HCT116 (cell line): ENCODE measurements around the gene UBE2G2. TPM values are rescaled to one million over a fixed set of nuclear protein-coding genes. Genes with fewer than 3 reads are reported as not detected.

Experiments
- ATAC-seq: fragments of 200-7000 bp; cut with Tn5 transposase; 2 replicates; pipeline ENCODE4 v1.9.1; 2020; ENCODE audit warnings: mild to moderate bottlenecking, moderate library complexity
- BruUV-seq: library from RNA; stranded (reverse); fragments of 400-500 nt; replicated peaks from 2 replicates; lab custom pipeline; 2021; lab: Mats Ljungman, UMichigan
- CTCF ChIA-PET: fragments of 300-600 bp; sonication (Branson Sonifier 250); formaldehyde crosslinking; loops from one replicate; lab custom pipeline; 2021; ENCODE audit warnings: antibody characterized with exemption; lab: Charles Lee
- POLR2A ChIA-PET: fragments of 300-600, 350-600 bp; sonication (Branson Sonifier 250); formaldehyde crosslinking; loops from one replicate; lab custom pipeline; 2021; ENCODE audit warnings: antibody characterized with exemption; lab: Charles Lee
- RAD21 ChIA-PET, 2 experiments: fragments of 300-600 bp; sonication (Branson Sonifier 250); formaldehyde crosslinking; loops; one replicate each; lab custom pipeline; 2023; ENCODE audit warnings: low total read pairs in 2 of 2; ENCODE audit not compliant: uncharacterized antibody in 2 of 2, unreplicated experiment in 2 of 2, low non-redundant PET in 1 of 2; lab: Charles Lee
- DNase-seq: peaks from one replicate; pipeline ENCODE4 v3.0.0-alpha.2; 2010; ENCODE audit warnings: low read depth, low spot score
- H2AFZ ChIP-seq: fragments of 200-600 bp; shearing (Covaris generic), sonication (generic); 2 replicates; pipeline ENCODE4 v1.6.1; 2017; ENCODE audit warnings: low read depth, mixed run types, mixed read lengths, antibody characterized with exemption, low read length; ENCODE audit not compliant: poor library complexity, severe bottlenecking
- H3K27ac ChIP-seq: 2 replicates; pipeline ENCODE4 v1.5.1; 2012; ENCODE audit warnings: low read depth, low read length
- H3K27me3 ChIP-seq: fragments of 200-600 bp; sonication (generic); 2 replicates; pipeline ENCODE4 v1.6.1; 2016; ENCODE audit warnings: mixed run types, low read length, mixed read lengths; ENCODE audit not compliant: insufficient read depth
- H3K36me3 ChIP-seq, 2 experiments: fragments of 200-500 bp in 1 of 2; fragments of 200-600 bp in 1 of 2; sonication (Bioruptor generic) in 1 of 2; sonication (generic) in 1 of 2; 2 replicates each; pipeline versions ENCODE4 v1.5.1 to v1.6.1; 2014 to 2016; ENCODE audit warnings: low read length in 2 of 2, inconsistent platforms in 1 of 2, mixed read lengths in 1 of 2, mixed run types in 1 of 2; ENCODE audit not compliant: insufficient read depth in 2 of 2, control insufficient read depth in 1 of 2
- H3K4me1 ChIP-seq, 2 experiments: fragments of 200-600 bp in 1 of 2; sonication (generic) in 1 of 2; 2 replicates each; pipeline versions ENCODE4 v1.5.1 to v1.6.1; 2012 to 2017; ENCODE audit warnings: low read length in 2 of 2, inconsistent platforms in 1 of 2, mild to moderate bottlenecking in 1 of 2, mixed read lengths in 1 of 2, mixed run types in 1 of 2, moderate library complexity in 1 of 2; ENCODE audit not compliant: insufficient read depth in 2 of 2, control insufficient read depth in 1 of 2
- H3K4me2 ChIP-seq: fragments of 200-600 bp; sonication (generic); 2 replicates; pipeline ENCODE4 v1.6.1; 2017; ENCODE audit warnings: mixed run types, low read length, mixed read lengths
- H3K4me3 ChIP-seq, 2 experiments: fragments of 200-600 bp in 1 of 2; sonication (generic) in 1 of 2; replicated peaks in 1 of 2; 2 replicates each; pipeline ENCODE4 v1.5.1; 2011 to 2016; ENCODE audit warnings: low read length in 2 of 2, control low read depth in 1 of 2, low read depth in 1 of 2, mild to moderate bottlenecking in 1 of 2, mixed read lengths in 1 of 2, mixed run types in 1 of 2
- H3K79me2 ChIP-seq: fragments of 200-600 bp; sonication (generic); 2 replicates; pipeline ENCODE4 v1.6.1; 2017; ENCODE audit warnings: mild to moderate bottlenecking, mixed run types, low read length, moderate library complexity, mixed read lengths; ENCODE audit not compliant: insufficient read depth
- H3K9ac ChIP-seq: fragments of 200-600 bp; sonication (generic); 2 replicates; pipeline ENCODE4 v1.6.1; 2016; ENCODE audit warnings: low read length, mixed read lengths
- H3K9me2 ChIP-seq: fragments of 200-600 bp; sonication (generic), shearing (Covaris generic); 2 replicates; pipeline ENCODE4 v1.6.1; 2017; ENCODE audit warnings: mixed run types, mild to moderate bottlenecking, moderate library complexity; ENCODE audit not compliant: insufficient read depth
- H3K9me3 ChIP-seq, 2 experiments: fragments of 200-500 bp in 1 of 2; fragments of 200-600 bp in 1 of 2; sonication (Bioruptor generic) in 1 of 2; sonication (generic) in 1 of 2; 2 replicates each; pipeline ENCODE4 v1.6.1; 2014 to 2017; ENCODE audit warnings: low read length in 2 of 2, mixed read lengths in 2 of 2, inconsistent platforms in 1 of 2, low read depth in 1 of 2, mild to moderate bottlenecking in 1 of 2, mixed run types in 1 of 2, moderate library complexity in 1 of 2; ENCODE audit not compliant: control insufficient read depth in 1 of 2, insufficient read depth in 1 of 2
- H4K20me1 ChIP-seq: fragments of 200-600 bp; sonication (generic), shearing (Covaris generic); 2 replicates; pipeline ENCODE4 v1.6.1; 2017; ENCODE audit warnings: mixed run types, mild to moderate bottlenecking, moderate library complexity; ENCODE audit not compliant: insufficient read depth
- EGR1 ChIP-seq: IDR thresholded peaks from 2 replicates; pipeline ENCODE4 v1.6.1; 2012; ENCODE audit warnings: low read depth
- EZH2 ChIP-seq: fragments of 200-600 bp; sonication (generic); IDR thresholded peaks from 2 replicates; pipeline ENCODE4 v1.6.1; 2017; ENCODE audit warnings: antibody characterized with exemption, mixed run types
- EZH2phosphoT487 ChIP-seq: fragments of 200-600 bp; IDR thresholded peaks from 2 replicates; pipeline ENCODE4 v1.6.1; 2018; ENCODE audit warnings: antibody characterized with exemption, borderline replicate concordance
- FOSL1 ChIP-seq: IDR thresholded peaks from 2 replicates; pipeline ENCODE4 v1.6.1; 2012; ENCODE audit warnings: low read depth
- JUND ChIP-seq: IDR thresholded peaks from 2 replicates; pipeline ENCODE4 v1.6.1; 2012
- RAD21 ChIP-seq: IDR thresholded peaks from 2 replicates; pipeline ENCODE4 v1.6.1; 2012; ENCODE audit warnings: low read depth, mild to moderate bottlenecking
- REST ChIP-seq: IDR thresholded peaks from 2 replicates; pipeline ENCODE4 v1.6.1; 2012; ENCODE audit warnings: low read depth
- SIN3A ChIP-seq: IDR thresholded peaks from 2 replicates; pipeline ENCODE4 v1.6.1; 2012; ENCODE audit warnings: low read depth
- SP1 ChIP-seq: IDR thresholded peaks from 2 replicates; pipeline ENCODE4 v1.6.1; 2012; ENCODE audit warnings: low read depth
- TCF7L2 ChIP-seq: IDR thresholded peaks from 2 replicates; pipeline ENCODE4 v1.7.0; 2011; ENCODE audit warnings: borderline replicate concordance, inconsistent platforms; ENCODE audit not compliant: insufficient read depth, insufficient read length; ENCODE audit errors: extremely low read depth
- intact Hi-C: fragments of 100-400 bp; cut with micrococcal nuclease; formaldehyde crosslinking; loops from 2 replicates; pipeline ENCODE4 v1.10.0; 2022
- total RNA-seq: library from RNA; stranded (reverse); gene quantifications from one replicate; pipeline ENCODE4 v1.2.1, GENCODE V29; 2021; ENCODE audit not compliant: unreplicated experiment
- TF ChIP-seq, protein P1 (sequence below): IDR thresholded peaks from 2 replicates; pipeline ENCODE4 v1.6.1; 2011; ENCODE audit warnings: mild to moderate bottlenecking, low read length, moderate library complexity; ENCODE audit not compliant: insufficient replicate concordance; ENCODE audit errors: extremely low read depth
- TF ChIP-seq, protein P2 (sequence below): IDR thresholded peaks from 2 replicates; pipeline ENCODE4 v1.6.1; 2012

Gene UBE2G2
- total RNA-seq, 1 experiment from 2014 or later: 86.5 TPM

GRCh38 chr21:44737706-44738354, 63.8 kb downstream of the UBE2G2 start:
- intact Hi-C loops: no loop called here
- no TSS peak for BruUV-seq
- no peaks in the 10 kb centered on the region for H4K20me1 ChIP-seq
- H3K36me3 ChIP-seq: no peaks in the 10 kb centered on the region
- ChIA-PET POLR2A (no interaction called here), RAD21 (no interaction called here), CTCF (no interaction called here)
- no peak overlapping the region for H3K4me2 ChIP-seq
- H3K4me1 ChIP-seq: no peaks in the 10 kb centered on the region
- DNase-seq (no peak), ATAC-seq (no peak)
- TF ChIP-seq EGR1 (no peak), EZH2phosphoT487 (no peak), SIN3A (no peak), JUND (no peak), EZH2 (no peak), SP1 (no peak), REST (no peak), TCF7L2 (no peak), RAD21 (no peak), FOSL1 (no peak)
- TF ChIP-seq, protein P1, sequence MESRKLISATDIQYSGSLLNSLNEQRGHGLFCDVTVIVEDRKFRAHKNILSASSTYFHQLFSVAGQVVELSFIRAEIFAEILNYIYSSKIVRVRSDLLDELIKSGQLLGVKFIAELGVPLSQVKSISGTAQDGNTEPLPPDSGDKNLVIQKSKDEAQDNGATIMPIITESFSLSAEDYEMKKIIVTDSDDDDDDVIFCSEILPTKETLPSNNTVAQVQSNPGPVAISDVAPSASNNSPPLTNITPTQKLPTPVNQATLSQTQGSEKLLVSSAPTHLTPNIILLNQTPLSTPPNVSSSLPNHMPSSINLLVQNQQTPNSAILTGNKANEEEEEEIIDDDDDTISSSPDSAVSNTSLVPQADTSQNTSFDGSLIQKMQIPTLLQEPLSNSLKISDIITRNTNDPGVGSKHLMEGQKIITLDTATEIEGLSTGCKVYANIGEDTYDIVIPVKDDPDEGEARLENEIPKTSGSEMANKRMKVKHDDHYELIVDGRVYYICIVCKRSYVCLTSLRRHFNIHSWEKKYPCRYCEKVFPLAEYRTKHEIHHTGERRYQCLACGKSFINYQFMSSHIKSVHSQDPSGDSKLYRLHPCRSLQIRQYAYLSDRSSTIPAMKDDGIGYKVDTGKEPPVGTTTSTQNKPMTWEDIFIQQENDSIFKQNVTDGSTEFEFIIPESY: no peak
- TF ChIP-seq, protein P2, sequence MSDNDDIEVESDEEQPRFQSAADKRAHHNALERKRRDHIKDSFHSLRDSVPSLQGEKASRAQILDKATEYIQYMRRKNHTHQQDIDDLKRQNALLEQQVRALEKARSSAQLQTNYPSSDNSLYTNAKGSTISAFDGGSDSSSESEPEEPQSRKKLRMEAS: no peak
- no peak overlapping the region for H2AFZ ChIP-seq
- H3K27ac ChIP-seq: no peak overlapping the region
- H3K27me3 ChIP-seq: no peaks in the 10 kb centered on the region
- no peak overlapping the region for H3K4me3 ChIP-seq
- H3K9ac ChIP-seq: no peak overlapping the region
- no peaks in the 10 kb centered on the region for H3K79me2 ChIP-seq
- no peaks in the 10 kb centered on the region for H3K9me3 ChIP-seq
- no peaks in the 10 kb centered on the region for H3K9me2 ChIP-seq
